Sigmoid colon (tissue), 3 donors: ENCODE data around the gene RIMBP2.

Experiments used
- POLR2A ChIP-seq, 2 donors: fragments of 450-650 bp; IDR thresholded peaks; one replicate each; pipeline ENCODE4 v1.6.1; 2016; ENCODE audit warnings: antibody characterized with exemption in 2 of 2, mild to moderate bottlenecking in 2 of 2, moderate library complexity in 2 of 2
- TF ChIP-seq, protein P1 (sequence below), 4 experiments: fragments of 450-650 bp in 3 of 4; fragments of 200-600 bp in 1 of 4; IDR thresholded peaks; one replicate each; pipeline ENCODE4 v1.5.1; 2016 to 2019; ENCODE audit warnings: antibody characterized with exemption in 4 of 4, mild to moderate bottlenecking in 3 of 4, moderate library complexity in 2 of 4

DNA sequence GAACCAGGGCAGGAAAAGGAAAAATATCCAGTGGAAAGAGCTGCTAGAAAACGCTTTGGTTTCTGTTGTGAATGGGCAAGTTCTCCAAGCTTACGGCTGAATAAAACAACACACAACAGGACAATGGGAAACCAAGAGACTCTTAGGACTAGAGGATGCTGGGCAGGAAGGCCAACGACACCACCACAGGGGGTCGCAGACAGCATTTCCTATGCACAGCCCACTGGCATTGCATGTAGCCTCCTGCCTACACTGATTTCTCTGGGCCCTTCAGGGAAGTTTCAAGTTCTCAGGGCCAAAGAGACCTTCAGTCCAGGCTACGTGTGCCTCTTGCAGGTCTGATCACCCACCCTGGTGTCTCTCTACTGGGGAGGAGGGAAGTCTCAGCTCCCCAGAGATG lies 108.0 kb downstream of the RIMBP2 start:
- TF ChIP-seq, protein P1, sequence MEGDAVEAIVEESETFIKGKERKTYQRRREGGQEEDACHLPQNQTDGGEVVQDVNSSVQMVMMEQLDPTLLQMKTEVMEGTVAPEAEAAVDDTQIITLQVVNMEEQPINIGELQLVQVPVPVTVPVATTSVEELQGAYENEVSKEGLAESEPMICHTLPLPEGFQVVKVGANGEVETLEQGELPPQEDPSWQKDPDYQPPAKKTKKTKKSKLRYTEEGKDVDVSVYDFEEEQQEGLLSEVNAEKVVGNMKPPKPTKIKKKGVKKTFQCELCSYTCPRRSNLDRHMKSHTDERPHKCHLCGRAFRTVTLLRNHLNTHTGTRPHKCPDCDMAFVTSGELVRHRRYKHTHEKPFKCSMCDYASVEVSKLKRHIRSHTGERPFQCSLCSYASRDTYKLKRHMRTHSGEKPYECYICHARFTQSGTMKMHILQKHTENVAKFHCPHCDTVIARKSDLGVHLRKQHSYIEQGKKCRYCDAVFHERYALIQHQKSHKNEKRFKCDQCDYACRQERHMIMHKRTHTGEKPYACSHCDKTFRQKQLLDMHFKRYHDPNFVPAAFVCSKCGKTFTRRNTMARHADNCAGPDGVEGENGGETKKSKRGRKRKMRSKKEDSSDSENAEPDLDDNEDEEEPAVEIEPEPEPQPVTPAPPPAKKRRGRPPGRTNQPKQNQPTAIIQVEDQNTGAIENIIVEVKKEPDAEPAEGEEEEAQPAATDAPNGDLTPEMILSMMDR (IDR thresholded peaks at IDR 0.05) = no peak
- TF ChIP-seq POLR2A (IDR thresholded peaks at IDR 0.05) = no peak
